GM23338 (cell line): ENCODE measurements around the gene ACSM2B.

Experiments used
- CREB1 ChIP-seq: fragments of 250-450 bp; sonication (Bioruptor Pico); IDR thresholded peaks from 2 replicates; pipeline ENCODE4 v1.5.0; 2020; ENCODE audit warnings: low read depth, mild to moderate bottlenecking, moderate library complexity
- EZH2 ChIP-seq: fragments of 200-600 bp; sonication (generic); IDR thresholded peaks from one replicate; pipeline ENCODE4 v1.8.0; 2017; ENCODE audit warnings: antibody characterized with exemption, mild to moderate bottlenecking, low read depth; ENCODE audit not compliant: unreplicated experiment
- NANOG ChIP-seq: IDR thresholded peaks from 2 replicates; pipeline ENCODE4 v1.6.1; 2016; ENCODE audit warnings: antibody characterized with exemption, borderline replicate concordance
- POLR2AphosphoS5 ChIP-seq: IDR thresholded peaks from 2 replicates; pipeline ENCODE4 v1.6.1; 2016; ENCODE audit warnings: antibody characterized with exemption, low read depth
- REST ChIP-seq: IDR thresholded peaks from one replicate; pipeline ENCODE4 v1.6.1; 2018; ENCODE audit warnings: antibody characterized with exemption; ENCODE audit not compliant: unreplicated experiment
- TF ChIP-seq, protein P1 (sequence below), 2 experiments: fragments of 200-600 bp in 1 of 2; sonication (generic) in 1 of 2; conservative IDR thresholded peaks; 2 replicates each; pipeline versions ENCODE4 v1.5.1 to v1.6.1; 2016 to 2017; ENCODE audit warnings: antibody characterized with exemption in 2 of 2, low read depth in 2 of 2, mild to moderate bottlenecking in 2 of 2, moderate library complexity in 1 of 2

GRCh38 chr16:20515688-20516090, 60.5 kb downstream of the ACSM2B start:
- TF ChIP-seq, protein P1, sequence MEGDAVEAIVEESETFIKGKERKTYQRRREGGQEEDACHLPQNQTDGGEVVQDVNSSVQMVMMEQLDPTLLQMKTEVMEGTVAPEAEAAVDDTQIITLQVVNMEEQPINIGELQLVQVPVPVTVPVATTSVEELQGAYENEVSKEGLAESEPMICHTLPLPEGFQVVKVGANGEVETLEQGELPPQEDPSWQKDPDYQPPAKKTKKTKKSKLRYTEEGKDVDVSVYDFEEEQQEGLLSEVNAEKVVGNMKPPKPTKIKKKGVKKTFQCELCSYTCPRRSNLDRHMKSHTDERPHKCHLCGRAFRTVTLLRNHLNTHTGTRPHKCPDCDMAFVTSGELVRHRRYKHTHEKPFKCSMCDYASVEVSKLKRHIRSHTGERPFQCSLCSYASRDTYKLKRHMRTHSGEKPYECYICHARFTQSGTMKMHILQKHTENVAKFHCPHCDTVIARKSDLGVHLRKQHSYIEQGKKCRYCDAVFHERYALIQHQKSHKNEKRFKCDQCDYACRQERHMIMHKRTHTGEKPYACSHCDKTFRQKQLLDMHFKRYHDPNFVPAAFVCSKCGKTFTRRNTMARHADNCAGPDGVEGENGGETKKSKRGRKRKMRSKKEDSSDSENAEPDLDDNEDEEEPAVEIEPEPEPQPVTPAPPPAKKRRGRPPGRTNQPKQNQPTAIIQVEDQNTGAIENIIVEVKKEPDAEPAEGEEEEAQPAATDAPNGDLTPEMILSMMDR (conservative IDR thresholded peaks at IDR 0.05; ENCODE audit: low read depth in 2 of 2), result no peak
- no peak for TF ChIP-seq REST
- no peak for TF ChIP-seq NANOG
- TF ChIP-seq EZH2, result no peak
- TF ChIP-seq POLR2AphosphoS5, result no peak
- no peak for TF ChIP-seq CREB1 (CRISPR knock-in tag)
